Purkinje cell (primary cell): ENCODE measurements around the gene PSMC5. TPM values are rescaled to one million over a fixed set of nuclear protein-coding genes. Genes with fewer than 3 reads are reported as not detected.

Experiments
- polyA plus RNA-seq: library from polyadenylated mRNA; unstranded; fragments of >200 nt; fragmentation: Nextera tagmentation; gene quantifications from 2 replicates; pipeline ENCODE4 v1.2.1, GENCODE V29; 2014

Gene PSMC5
- polyA plus RNA-seq, result 189 and 271 TPM in 2 replicates

GRCh38 chr17:63827002-63827800, at the start of gene PSMC5, which contains the start of gene FTSJ3:
Gene PSMC5 (plus strand): TSS chr17:63827431. CDS start chr17:63827491, 60 bp downstream.
Gene FTSJ3 (minus strand): TSS chr17:63827663. CDS start chr17:63826902, 761 bp downstream.

GRCh38 chr17:63842540-63843386, 15.5 kb downstream of the PSMC5 start, which contains the start of gene SMARCD2:
Gene SMARCD2 (minus strand): TSS chr17:63842685. CDS start chr17:63842674, 11 bp downstream.

GRCh38 chr17:63873577-63873976, 46.3 kb downstream of the PSMC5 start, which contains the start of gene CSH2:
Gene CSH2 (minus strand): TSS chr17:63873677. CDS start chr17:63873614, 63 bp downstream.

Other genes with a start within 250 kb of the PSMC5 start
- gene TACO1, start 226.5 kb upstream of the PSMC5 start, polyA plus RNA-seq, result 13.7 and 16.8 TPM in 2 replicates
- 0.35 and 0.85 TPM in 2 replicates for gene MAP3K3, start 205.0 kb upstream of the PSMC5 start, polyA plus RNA-seq
- 0.11 and 1.1 TPM in 2 replicates for gene LIMD2, start 127.3 kb upstream of the PSMC5 start, polyA plus RNA-seq
- gene STRADA, start 85.6 kb upstream of the PSMC5 start, polyA plus RNA-seq, result 13.1 and 17.3 TPM in 2 replicates
- 70.6 and 83.0 TPM in 2 replicates for gene CCDC47, start 53.8 kb upstream of the PSMC5 start, polyA plus RNA-seq
- gene DDX42, start 53.3 kb upstream of the PSMC5 start, polyA plus RNA-seq, result 26.0 and 30.9 TPM in 2 replicates
- 9.9 and 16.4 TPM in 2 replicates for gene FTSJ3, start 232 bp downstream of the PSMC5 start, polyA plus RNA-seq
- gene SMARCD2, start 15.3 kb downstream of the PSMC5 start, polyA plus RNA-seq, result 0.27 and 1.8 TPM in 2 replicates
- not detected in 2 replicates for gene CSH2, start 46.2 kb downstream of the PSMC5 start, polyA plus RNA-seq
- gene GH2, start 54.5 kb downstream of the PSMC5 start, polyA plus RNA-seq, result not detected in 2 replicates
- gene CSH1, start 69.1 kb downstream of the PSMC5 start, polyA plus RNA-seq, result not detected in 2 replicates
- not detected in 2 replicates for gene CSHL1, start 83.8 kb downstream of the PSMC5 start, polyA plus RNA-seq
- not detected in 2 replicates for gene GH1, start 91.4 kb downstream of the PSMC5 start, polyA plus RNA-seq
- not detected in 2 replicates for gene CD79B, start 104.9 kb downstream of the PSMC5 start, polyA plus RNA-seq
- 0.10 TPM in 1 of 2 replicates, not detected in the other for gene SCN4A, start 145.5 kb downstream of the PSMC5 start, polyA plus RNA-seq
- not detected in 2 replicates for gene PRR29, start 170.9 kb downstream of the PSMC5 start, polyA plus RNA-seq
- gene ICAM2, start 193.2 kb downstream of the PSMC5 start, polyA plus RNA-seq, result 5.1 and 6.0 TPM in 2 replicates